H9 (cell line): ENCODE measurements around the gene NUDT22. TPM values are rescaled to one million over a fixed set of nuclear protein-coding genes. Genes with fewer than 3 reads are reported as not detected.
A peak's percentile ranks its signal among the peaks of the same experiment; 100 is the strongest.

ENCODE experiments used
- DNase-seq: peaks from one replicate; pipeline ENCODE4 v3.0.0-alpha.2; 2017
- H2AFZ ChIP-seq: one replicate; pipeline ENCODE4 v1.6.1; 2013; ENCODE audit warnings: mild to moderate bottlenecking, low read length, control low read depth, moderate library complexity
- H2AK5ac ChIP-seq: 2 replicates; pipeline ENCODE4 v1.6.1; 2013; ENCODE audit warnings: low read length, control low read depth, mixed read lengths; ENCODE audit not compliant: insufficient read length
- H2BK120ac ChIP-seq: one replicate; pipeline ENCODE4 v1.6.1; 2013; ENCODE audit warnings: low read depth, mild to moderate bottlenecking, low read length, control low read depth, inconsistent platforms; ENCODE audit not compliant: poor library complexity, severe bottlenecking
- H2BK12ac ChIP-seq: 2 replicates; pipeline ENCODE4 v1.6.1; 2013; ENCODE audit warnings: low read length, control low read depth, mixed read lengths, low read depth; ENCODE audit not compliant: insufficient read length
- H2BK15ac ChIP-seq: 2 replicates; pipeline ENCODE4 v1.6.1; 2013; ENCODE audit warnings: low read depth, low read length, control low read depth
- H2BK20ac ChIP-seq: one replicate; pipeline ENCODE4 v1.6.1; 2013; ENCODE audit warnings: low read depth, mild to moderate bottlenecking, low read length, control low read depth, inconsistent platforms; ENCODE audit not compliant: poor library complexity, severe bottlenecking
- H2BK5ac ChIP-seq: 2 replicates; pipeline ENCODE4 v1.6.1; 2013; ENCODE audit warnings: low read length, control low read depth, mixed read lengths; ENCODE audit not compliant: insufficient read length
- H3K14ac ChIP-seq: 2 replicates; pipeline ENCODE4 v1.6.1; 2013; ENCODE audit warnings: low read length, control low read depth; ENCODE audit not compliant: insufficient read depth
- H3K18ac ChIP-seq: 2 replicates; pipeline ENCODE4 v1.6.1; 2013; ENCODE audit warnings: low read depth, mild to moderate bottlenecking, mixed read lengths, low read length, control low read depth; ENCODE audit not compliant: insufficient read length
- H3K23ac ChIP-seq: 2 replicates; pipeline ENCODE4 v1.6.1; 2013; ENCODE audit warnings: low read length, control low read depth, mixed read lengths, low read depth; ENCODE audit not compliant: insufficient read length
- H3K23me2 ChIP-seq: 2 replicates; pipeline ENCODE4 v1.6.1; 2013; ENCODE audit warnings: low read depth, mild to moderate bottlenecking, mixed read lengths, low read length, control low read depth; ENCODE audit not compliant: insufficient read length, poor library complexity, severe bottlenecking
- H3K27ac ChIP-seq: 2 replicates; pipeline ENCODE4 v1.5.1; 2013; ENCODE audit warnings: low read length, control low read depth, mixed read lengths, low read depth; ENCODE audit not compliant: insufficient read length
- H3K27me3 ChIP-seq: 2 replicates; pipeline ENCODE4 v1.6.1; 2013; ENCODE audit warnings: low read length, control low read depth, inconsistent platforms; ENCODE audit not compliant: insufficient read depth
- H3K4ac ChIP-seq: 2 replicates; pipeline ENCODE4 v1.6.1; 2013; ENCODE audit warnings: low read depth, mild to moderate bottlenecking, control low read depth, inconsistent platforms, low read length, moderate library complexity
- H3K4me1 ChIP-seq: 2 replicates; pipeline ENCODE4 v1.6.1; 2013; ENCODE audit warnings: low read length, control low read depth, inconsistent platforms; ENCODE audit not compliant: insufficient read depth
- H3K4me2 ChIP-seq: 2 replicates; pipeline ENCODE4 v1.6.1; 2013; ENCODE audit warnings: low read length, control low read depth, mixed read lengths; ENCODE audit not compliant: insufficient read length, insufficient read depth
- H3K56ac ChIP-seq: 2 replicates; pipeline ENCODE4 v1.6.1; 2013; ENCODE audit warnings: low read depth, mild to moderate bottlenecking, mixed read lengths, low read length, control low read depth; ENCODE audit not compliant: insufficient read length
- H3K79me1 ChIP-seq: 2 replicates; pipeline ENCODE4 v1.6.1; 2013; ENCODE audit warnings: low read depth, mild to moderate bottlenecking, moderate library complexity, low read length, control low read depth, inconsistent platforms; ENCODE audit not compliant: insufficient read depth, poor library complexity, severe bottlenecking
- H3K79me2 ChIP-seq: 2 replicates; pipeline ENCODE4 v1.6.1; 2013; ENCODE audit warnings: low read length, control low read depth, inconsistent platforms; ENCODE audit not compliant: insufficient read depth
- H3K9ac ChIP-seq: 2 replicates; pipeline ENCODE4 v1.6.1; 2013; ENCODE audit warnings: low read length, control low read depth, mixed read lengths; ENCODE audit not compliant: insufficient read length; ENCODE audit errors: extremely low read depth
- H3K9me3 ChIP-seq: one replicate; pipeline ENCODE4 v1.6.1; 2013; ENCODE audit warnings: low read depth, low read length, inconsistent platforms; ENCODE audit not compliant: control insufficient read depth
- H3T11ph ChIP-seq: one replicate; pipeline ENCODE4 v1.6.1; 2013; ENCODE audit warnings: mild to moderate bottlenecking, low read length, control low read depth, inconsistent platforms
- H4K20me1 ChIP-seq: one replicate; pipeline ENCODE4 v1.6.1; 2013; ENCODE audit not compliant: control insufficient read depth, insufficient read length, insufficient read depth
- H4K5ac ChIP-seq: 2 replicates; pipeline ENCODE4 v1.6.1; 2013; ENCODE audit warnings: low read depth, mild to moderate bottlenecking, mixed read lengths, low read length, control low read depth; ENCODE audit not compliant: insufficient read length
- H4K8ac ChIP-seq: replicated peaks from 2 replicates; pipeline ENCODE4 v1.6.1; 2013; ENCODE audit warnings: low read length, control low read depth, mixed read lengths, low read depth; ENCODE audit not compliant: insufficient read length
- H4K91ac ChIP-seq: 2 replicates; pipeline ENCODE4 v1.6.1; 2013; ENCODE audit warnings: low read depth, mild to moderate bottlenecking, moderate library complexity, mixed read lengths, low read length, control low read depth; ENCODE audit not compliant: insufficient read length
- H3K27ac Mint-ChIP-seq, 3 experiments: 2 replicates in 2 of 3; 3 replicates in 1 of 3; pipeline ENCODE4 v1.8.0; 2020 to 2021; ENCODE audit warnings: mixed read lengths in 3 of 3, mild to moderate bottlenecking in 1 of 3, moderate library complexity in 1 of 3
- H3K27me3 Mint-ChIP-seq: 2 replicates; pipeline ENCODE4 v1.8.0; 2021; ENCODE audit warnings: low read depth, mild to moderate bottlenecking, moderate library complexity, mixed read lengths
- H3K36me3 Mint-ChIP-seq, 3 experiments: 2 replicates in 2 of 3; 3 replicates in 1 of 3; pipeline ENCODE4 v1.8.0; 2020 to 2021; ENCODE audit warnings: low read depth in 3 of 3, mixed read lengths in 3 of 3; ENCODE audit not compliant: insufficient read depth in 1 of 3
- H3K4me1 Mint-ChIP-seq, 2 experiments: 2 replicates each; pipeline ENCODE4 v1.8.0; 2020; ENCODE audit warnings: mixed read lengths in 2 of 2
- H3K4me3 Mint-ChIP-seq, 2 experiments: 2 replicates in 1 of 2; 3 replicates in 1 of 2; pipeline ENCODE4 v1.8.0; 2020 to 2021; ENCODE audit warnings: mild to moderate bottlenecking in 2 of 2, mixed read lengths in 2 of 2, moderate library complexity in 1 of 2
- H3K9me3 Mint-ChIP-seq, 2 experiments: 2 replicates in 1 of 2; 3 replicates in 1 of 2; pipeline ENCODE4 v1.8.0; 2020; ENCODE audit warnings: mild to moderate bottlenecking in 2 of 2, mixed read lengths in 2 of 2, moderate library complexity in 1 of 2
- WGBS: extraction: QIAGEN DNeasy Blood & Tissue Kit; methylation state at CpG from one replicate; pipeline ENCODE4 v1.1.7; 2013; ENCODE audit warnings: missing lambda C conversion rate, low lambda C conversion rate, mixed read lengths; ENCODE audit not compliant: insufficient read length; ENCODE audit errors: extremely low coverage; 5-methylcytosine and 5-hydroxymethylcytosine counted together
- total RNA-seq: library from RNA; stranded (reverse); gene quantifications from 2 replicates; pipeline ENCODE4 v1.2.1, GENCODE V29; 2021
- TF ChIP-seq, protein P1 (sequence below): fragments of 200-600 bp; sonication (generic); conservative IDR thresholded peaks from 3 replicates; pipeline ENCODE4 v1.8.0; 2021; ENCODE audit warnings: antibody characterized with exemption, mild to moderate bottlenecking

Gene NUDT22
- total RNA-seq, 1 experiment from 2014 or later = 39.6 TPM

DNA sequence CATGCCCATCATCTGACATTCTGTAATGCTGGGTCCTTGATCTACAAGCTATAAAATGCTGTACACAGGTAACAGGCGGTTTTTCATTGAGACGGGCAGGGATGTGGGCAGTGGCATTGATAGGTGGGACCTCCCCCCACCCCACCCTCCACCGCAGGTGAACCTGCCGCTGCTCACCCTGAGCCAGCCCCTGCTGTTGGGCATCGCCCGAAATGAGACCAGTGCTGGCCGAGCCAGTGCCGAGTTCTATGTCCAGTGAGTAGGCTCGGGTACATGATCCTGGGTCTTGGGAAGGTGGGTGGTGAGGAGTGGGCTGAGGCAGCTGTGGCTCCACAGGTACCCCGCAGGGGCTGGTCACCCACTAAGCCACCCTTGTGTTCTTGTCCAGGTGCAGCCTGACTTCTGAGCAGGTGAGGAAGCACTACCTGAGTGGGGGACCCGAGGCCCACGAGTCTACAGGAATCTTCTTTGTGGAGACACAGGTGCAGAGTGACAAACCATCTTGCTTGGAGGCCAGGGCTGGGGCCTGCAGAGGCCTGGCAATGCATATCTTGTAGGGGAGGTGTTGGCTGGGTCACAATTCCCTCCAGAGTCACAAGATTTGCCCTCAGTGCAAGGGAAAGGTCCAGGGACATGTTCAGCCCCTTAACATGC is 3.1 kb downstream of the NUDT22 start:
- H4K8ac ChIP-seq = no peak overlapping the region
- no peak overlapping the region for H4K5ac ChIP-seq
- no peaks in the 10 kb centered on the region for H4K20me1 ChIP-seq
- no peak for DNase-seq
- no peak overlapping the region for H3T11ph ChIP-seq
- no peak overlapping the region for H3K9ac ChIP-seq
- H2AFZ ChIP-seq = no peak overlapping the region
- no peak overlapping the region for H2BK120ac ChIP-seq
- H3K79me1 ChIP-seq = no peaks in the 10 kb centered on the region
- WGBS = no CpG with 5 or more reads among the region's 12 CpGs
- no peak overlapping the region for H2BK12ac ChIP-seq
- no peaks in the 10 kb centered on the region for H3K79me2 ChIP-seq
- H3K23ac ChIP-seq = no peak overlapping the region
- Mint-ChIP-seq H3K4me1 (peaks cover 26 to 39% of the 10 kb centered on the region in 2 experiments), H3K27me3 (peaks cover 20% of the 10 kb centered on the region), H3K9me3 (no peaks in the 10 kb centered on the region), H3K4me3 (peak overlapping the region; percentile 74 to 91; a peak in 4 of 5 replicates), H3K27ac (no peak overlapping the region; a peak in 2 of 7 replicates), H3K36me3 (peaks cover 0 to 4% (median 3%) of the 10 kb centered on the region in 3 experiments; a peak in 3 of 7 replicates)
- H2BK5ac ChIP-seq = no peak overlapping the region
- H3K27me3 ChIP-seq = no peaks in the 10 kb centered on the region; the same call in 1 of the 2 replicates
- peak overlapping the region; percentile 94 for H3K4me2 ChIP-seq
- no peak overlapping the region for H3K4ac ChIP-seq
- no peak overlapping the region for H2AK5ac ChIP-seq
- H2BK15ac ChIP-seq = no peak overlapping the region
- no peak overlapping the region for H2BK20ac ChIP-seq
- H3K14ac ChIP-seq = no peak overlapping the region
- H3K9me3 ChIP-seq = no peaks in the 10 kb centered on the region
- H4K91ac ChIP-seq = no peak overlapping the region
- 0 out of 2 replicates have a peak, but pooled peaks cover 3% of the 10 kb centered on the region for H3K4me1 ChIP-seq
- no peak overlapping the region for H3K18ac ChIP-seq
- H3K27ac ChIP-seq = no peak overlapping the region
- TF ChIP-seq, protein P1, sequence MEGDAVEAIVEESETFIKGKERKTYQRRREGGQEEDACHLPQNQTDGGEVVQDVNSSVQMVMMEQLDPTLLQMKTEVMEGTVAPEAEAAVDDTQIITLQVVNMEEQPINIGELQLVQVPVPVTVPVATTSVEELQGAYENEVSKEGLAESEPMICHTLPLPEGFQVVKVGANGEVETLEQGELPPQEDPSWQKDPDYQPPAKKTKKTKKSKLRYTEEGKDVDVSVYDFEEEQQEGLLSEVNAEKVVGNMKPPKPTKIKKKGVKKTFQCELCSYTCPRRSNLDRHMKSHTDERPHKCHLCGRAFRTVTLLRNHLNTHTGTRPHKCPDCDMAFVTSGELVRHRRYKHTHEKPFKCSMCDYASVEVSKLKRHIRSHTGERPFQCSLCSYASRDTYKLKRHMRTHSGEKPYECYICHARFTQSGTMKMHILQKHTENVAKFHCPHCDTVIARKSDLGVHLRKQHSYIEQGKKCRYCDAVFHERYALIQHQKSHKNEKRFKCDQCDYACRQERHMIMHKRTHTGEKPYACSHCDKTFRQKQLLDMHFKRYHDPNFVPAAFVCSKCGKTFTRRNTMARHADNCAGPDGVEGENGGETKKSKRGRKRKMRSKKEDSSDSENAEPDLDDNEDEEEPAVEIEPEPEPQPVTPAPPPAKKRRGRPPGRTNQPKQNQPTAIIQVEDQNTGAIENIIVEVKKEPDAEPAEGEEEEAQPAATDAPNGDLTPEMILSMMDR = no peak
- peaks cover 35% of the 10 kb centered on the region for H3K23me2 ChIP-seq
- H3K56ac ChIP-seq = no peak overlapping the region
